ENCODE data around the gene ETFDH.
A peak's percentile ranks its signal among the peaks of the same experiment; 100 is the strongest.

Gene ETFDH

DNA sequence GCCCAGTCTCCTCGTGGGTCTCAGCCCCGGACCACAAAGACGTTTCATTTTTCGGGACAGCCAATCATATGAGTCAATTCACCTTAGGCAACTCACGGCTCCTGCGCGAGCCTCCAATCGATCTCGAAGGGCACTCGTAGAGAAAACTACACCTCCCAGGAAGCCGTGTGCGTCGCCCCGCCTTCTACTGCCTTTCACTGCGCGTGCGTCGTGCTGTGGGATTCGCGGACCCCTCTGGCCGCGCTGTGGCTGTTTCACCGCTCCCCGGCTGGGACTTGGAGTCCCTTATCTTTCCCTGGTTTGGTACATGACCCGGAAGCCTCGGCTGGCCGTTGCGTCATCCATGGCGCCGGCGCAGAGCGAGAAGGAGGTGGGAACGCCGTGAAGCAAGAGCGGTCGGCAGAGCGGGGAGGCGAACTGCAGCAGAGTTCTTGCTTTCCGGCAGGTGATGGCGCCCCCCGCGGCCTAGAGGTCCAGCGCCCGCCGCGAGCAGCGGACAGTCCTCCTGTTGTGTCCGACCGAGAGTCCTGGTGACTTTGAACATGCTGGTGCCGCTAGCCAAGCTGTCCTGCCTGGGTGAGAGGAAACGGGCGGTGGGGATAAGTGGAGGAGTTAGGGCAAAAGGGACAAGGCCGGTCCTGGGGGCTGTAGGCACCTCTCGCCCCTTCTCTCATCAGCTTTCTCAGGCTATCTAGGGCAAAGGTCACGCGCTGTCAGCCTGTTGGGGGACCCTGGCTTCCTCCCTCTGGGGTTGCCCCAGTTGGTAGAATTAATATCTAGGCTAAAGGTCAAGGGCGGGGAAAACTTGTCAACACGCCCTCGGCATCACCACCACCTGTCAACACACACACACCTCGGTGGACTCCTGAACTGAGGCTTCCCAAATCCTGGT is at the start of gene ETFDH:
Gene ETFDH (plus strand): TSS at position 382 of the 892 bp plus-strand sequence. CDS start 161 bp downstream, at position 543.
- no peaks in the 10 kb centered on the region for H3K9me3 ChIP-seq (ENCODE audit: control insufficient read depth, insufficient read depth, low read length)
- H3K27me3 ChIP-seq (ENCODE audit: control insufficient read depth, insufficient read depth, low read length), result no peaks in the 10 kb centered on the region
- H3K36me3 ChIP-seq (ENCODE audit: control insufficient read depth, insufficient read depth, low read length), result no peaks in the 10 kb centered on the region
- WGBS (ENCODE audit: insufficient coverage, insufficient read length), result no CpG with 5 or more reads among the region's 60 CpGs
- peak within 1 kb of the TSS; percentile 69 for H3K4me3 ChIP-seq (ENCODE audit: low read length)
- H3K27ac ChIP-seq (ENCODE audit: low read length), result no peak within 1 kb of the TSS
- no peaks in the 10 kb centered on the region for H3K4me1 ChIP-seq (ENCODE audit: control insufficient read depth, insufficient read depth, low read length)
- peak; percentile 95 for DNase-seq (ENCODE audit: low read depth, low spot score)

GRCh38 chr4:158624889-158625478 is 47.1 kb upstream of the ETFDH start:
- DNase-seq (ENCODE audit: low read depth, low spot score), result peak; percentile 35

GRCh38 chr4:158625544-158625943 is 46.6 kb upstream of the ETFDH start:
- no peak for DNase-seq (ENCODE audit: low read depth, low spot score)
- no peaks in the 10 kb centered on the region for H3K27me3 ChIP-seq (ENCODE audit: control insufficient read depth, insufficient read depth, low read length)
- H3K27ac ChIP-seq (ENCODE audit: low read length), result no peak overlapping the region
- H3K4me1 ChIP-seq (ENCODE audit: control insufficient read depth, insufficient read depth, low read length), result no peaks in the 10 kb centered on the region
- H3K4me3 ChIP-seq (ENCODE audit: low read length), result no peak overlapping the region
- WGBS (ENCODE audit: insufficient coverage, insufficient read length), result no CpG with 5 or more reads among the region's 2 CpGs
- H3K9me3 ChIP-seq (ENCODE audit: control insufficient read depth, insufficient read depth, low read length), result no peaks in the 10 kb centered on the region
- no peaks in the 10 kb centered on the region for H3K36me3 ChIP-seq (ENCODE audit: control insufficient read depth, insufficient read depth, low read length)

More at GRCh38 chr4:158624889-158625478, 47.1 kb upstream of the ETFDH start:
- Histone ChIP-seq H3K27me3 (ENCODE audit: control insufficient read depth, insufficient read depth, low read length) (no peaks in the 10 kb centered on the region), H3K9me3 (ENCODE audit: control insufficient read depth, insufficient read depth, low read length) (no peaks in the 10 kb centered on the region), H3K36me3 (ENCODE audit: control insufficient read depth, insufficient read depth, low read length) (no peaks in the 10 kb centered on the region), H3K4me3 (ENCODE audit: low read length) (no peak overlapping the region), H3K4me1 (ENCODE audit: control insufficient read depth, insufficient read depth, low read length) (no peaks in the 10 kb centered on the region), H3K27ac (ENCODE audit: low read length) (no peak overlapping the region)
- no CpG with 5 or more reads among the region's 3 CpGs for WGBS (ENCODE audit: insufficient coverage, insufficient read length)

DNA sequence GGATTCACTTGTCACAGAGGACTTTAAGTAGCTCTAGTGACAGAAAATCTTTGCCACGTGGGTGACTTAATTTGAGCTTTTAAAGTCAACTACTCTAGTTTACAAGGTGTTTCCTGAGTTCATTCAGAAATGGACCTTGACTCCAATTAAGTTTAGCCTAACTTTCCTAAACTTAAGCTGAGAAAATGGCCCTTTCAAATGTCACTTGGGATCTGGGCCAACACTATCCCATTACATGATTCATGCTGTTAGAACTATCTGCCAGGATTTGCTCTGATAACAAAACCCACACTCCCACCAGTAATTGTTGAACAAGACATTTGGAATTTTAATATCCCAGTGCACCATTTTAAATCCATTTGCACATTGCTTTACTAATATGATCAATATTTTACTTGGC is 41.2 kb upstream of the ETFDH start:
- H3K9me3 ChIP-seq (ENCODE audit: control insufficient read depth, insufficient read depth, low read length), result no peaks in the 10 kb centered on the region
- no peak for DNase-seq (ENCODE audit: low read depth, low spot score)
- H3K4me1 ChIP-seq (ENCODE audit: control insufficient read depth, insufficient read depth, low read length), result no peaks in the 10 kb centered on the region
- H3K36me3 ChIP-seq (ENCODE audit: control insufficient read depth, insufficient read depth, low read length), result no peaks in the 10 kb centered on the region
- no peak overlapping the region for H3K4me3 ChIP-seq (ENCODE audit: low read length)
- no CpG with 5 or more reads among the region's 1 CpG for WGBS (ENCODE audit: insufficient coverage, insufficient read length)
- no peaks in the 10 kb centered on the region for H3K27me3 ChIP-seq (ENCODE audit: control insufficient read depth, insufficient read depth, low read length)
- H3K27ac ChIP-seq (ENCODE audit: low read length), result no peak overlapping the region

DNA sequence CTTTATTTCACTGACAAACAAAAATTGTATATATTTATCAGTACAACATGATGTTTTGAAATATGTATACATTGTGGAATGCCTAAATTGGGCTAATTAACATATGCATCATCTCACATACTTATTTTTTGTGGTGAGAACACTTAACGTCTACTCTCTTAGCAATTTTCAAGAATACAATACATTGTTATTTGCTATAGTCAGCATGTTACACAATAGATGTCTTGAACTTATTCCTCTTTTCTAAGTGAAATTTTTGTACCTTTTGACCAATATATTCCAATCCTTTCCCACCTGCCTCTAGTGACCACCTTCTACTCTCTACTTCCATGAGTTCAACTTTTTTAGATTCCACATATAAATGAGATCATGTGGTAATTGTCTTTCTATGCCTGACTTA is 35.5 kb upstream of the ETFDH start:
- H3K4me3 ChIP-seq (ENCODE audit: low read length), result no peak overlapping the region
- H3K27ac ChIP-seq (ENCODE audit: low read length), result no peak overlapping the region
- H3K4me1 ChIP-seq (ENCODE audit: control insufficient read depth, insufficient read depth, low read length), result no peaks in the 10 kb centered on the region
- H3K9me3 ChIP-seq (ENCODE audit: control insufficient read depth, insufficient read depth, low read length), result no peaks in the 10 kb centered on the region
- DNase-seq (ENCODE audit: low read depth, low spot score), result no peak
- whole genome bisulfite sequencing (ENCODE audit: insufficient coverage, insufficient read length), result no CpG with 5 or more reads among the region's 1 CpG
- no peaks in the 10 kb centered on the region for H3K36me3 ChIP-seq (ENCODE audit: control insufficient read depth, insufficient read depth, low read length)
- H3K27me3 ChIP-seq (ENCODE audit: control insufficient read depth, insufficient read depth, low read length), result no peaks in the 10 kb centered on the region

- WGBS (ENCODE audit: insufficient coverage, insufficient read length), result no CpG with 5 or more reads among the region's 5 CpGs
- Histone ChIP-seq H3K9me3 (ENCODE audit: control insufficient read depth, insufficient read depth, low read length) (no peaks in the 10 kb centered on the region), H3K27ac (ENCODE audit: low read length) (no peak overlapping the region), H3K27me3 (ENCODE audit: control insufficient read depth, insufficient read depth, low read length) (no peaks in the 10 kb centered on the region), H3K4me1 (ENCODE audit: control insufficient read depth, insufficient read depth, low read length) (no peaks in the 10 kb centered on the region), H3K36me3 (ENCODE audit: control insufficient read depth, insufficient read depth, low read length) (no peaks in the 10 kb centered on the region), H3K4me3 (ENCODE audit: low read length) (no peak overlapping the region)
- DNase-seq (ENCODE audit: low read depth, low spot score), result no peak
These were observed 27.7 kb upstream of the ETFDH start for GRCh38 chr4:158644356-158644755.

GRCh38 chr4:158644760-158645159 is 27.3 kb upstream of the ETFDH start:
- no CpG with 5 or more reads among the region's 3 CpGs for WGBS (ENCODE audit: insufficient coverage, insufficient read length)
- Histone ChIP-seq H3K27ac (ENCODE audit: low read length) (no peak overlapping the region), H3K27me3 (ENCODE audit: control insufficient read depth, insufficient read depth, low read length) (no peaks in the 10 kb centered on the region), H3K4me3 (ENCODE audit: low read length) (no peak overlapping the region), H3K9me3 (ENCODE audit: control insufficient read depth, insufficient read depth, low read length) (no peaks in the 10 kb centered on the region), H3K4me1 (ENCODE audit: control insufficient read depth, insufficient read depth, low read length) (no peaks in the 10 kb centered on the region), H3K36me3 (ENCODE audit: control insufficient read depth, insufficient read depth, low read length) (no peaks in the 10 kb centered on the region)
- DNase-seq (ENCODE audit: low read depth, low spot score), result no peak

GRCh38 chr4:158649111-158649680 is 22.9 kb upstream of the ETFDH start:
- H3K36me3 ChIP-seq (ENCODE audit: control insufficient read depth, insufficient read depth, low read length), result no peaks in the 10 kb centered on the region
- no peak overlapping the region for H3K4me3 ChIP-seq (ENCODE audit: low read length)
- H3K9me3 ChIP-seq (ENCODE audit: control insufficient read depth, insufficient read depth, low read length), result no peaks in the 10 kb centered on the region
- H3K27me3 ChIP-seq (ENCODE audit: control insufficient read depth, insufficient read depth, low read length), result no peaks in the 10 kb centered on the region
- DNase-seq (ENCODE audit: low read depth, low spot score), result no peak
- no CpG with 5 or more reads among the region's 4 CpGs for WGBS (ENCODE audit: insufficient coverage, insufficient read length)
- no peaks in the 10 kb centered on the region for H3K4me1 ChIP-seq (ENCODE audit: control insufficient read depth, insufficient read depth, low read length)
- H3K27ac ChIP-seq (ENCODE audit: low read length), result no peak overlapping the region

DNA sequence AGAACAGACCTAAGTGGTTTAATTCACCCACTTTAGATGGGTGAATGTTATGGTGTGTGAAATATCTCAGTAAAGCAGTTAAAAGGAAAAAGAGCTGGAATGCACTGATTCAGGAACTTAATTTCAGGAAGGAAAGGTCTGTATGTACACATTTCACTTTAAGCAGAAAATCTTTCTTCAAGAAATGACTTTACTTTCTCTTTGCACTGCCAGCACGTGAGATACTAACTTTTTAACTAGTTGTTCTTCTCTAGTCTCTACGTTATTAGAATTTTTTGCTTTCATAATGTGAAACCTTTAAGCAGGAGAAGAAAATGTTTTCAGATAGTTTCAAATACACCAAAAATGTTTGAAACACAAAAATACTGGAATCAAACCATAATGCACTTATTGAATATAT is 19.2 kb upstream of the ETFDH start:
- H3K27ac ChIP-seq (ENCODE audit: low read length), result no peak overlapping the region
- no peaks in the 10 kb centered on the region for H3K9me3 ChIP-seq (ENCODE audit: control insufficient read depth, insufficient read depth, low read length)
- no peaks in the 10 kb centered on the region for H3K27me3 ChIP-seq (ENCODE audit: control insufficient read depth, insufficient read depth, low read length)
- H3K4me1 ChIP-seq (ENCODE audit: control insufficient read depth, insufficient read depth, low read length), result no peaks in the 10 kb centered on the region
- no peaks in the 10 kb centered on the region for H3K36me3 ChIP-seq (ENCODE audit: control insufficient read depth, insufficient read depth, low read length)
- DNase-seq (ENCODE audit: low read depth, low spot score), result no peak
- H3K4me3 ChIP-seq (ENCODE audit: low read length), result no peak overlapping the region
- WGBS (ENCODE audit: insufficient coverage, insufficient read length), result no CpG with 5 or more reads among the region's 2 CpGs

DNA sequence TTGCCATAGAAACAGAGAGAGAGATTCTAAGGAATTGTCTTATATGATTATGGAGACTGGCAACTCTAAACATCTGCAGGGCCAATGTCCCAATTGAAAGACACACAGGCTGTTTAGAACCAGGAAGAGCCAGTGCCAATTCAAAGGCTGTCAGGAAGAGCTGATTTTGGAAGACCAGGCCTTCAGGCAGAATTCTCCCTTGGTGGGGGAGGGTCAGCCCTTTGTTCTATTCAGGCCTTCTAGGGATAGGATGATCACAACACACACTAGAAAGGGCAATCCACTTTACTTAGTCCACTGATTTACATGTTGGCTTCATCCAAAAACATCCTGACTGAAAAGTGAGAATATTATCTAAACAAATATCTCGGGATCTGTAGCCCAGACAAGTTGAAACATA is 15.7 kb upstream of the ETFDH start:
- Histone ChIP-seq H3K4me1 (ENCODE audit: control insufficient read depth, insufficient read depth, low read length) (no peaks in the 10 kb centered on the region), H3K27ac (ENCODE audit: low read length) (no peak overlapping the region), H3K27me3 (ENCODE audit: control insufficient read depth, insufficient read depth, low read length) (no peaks in the 10 kb centered on the region), H3K9me3 (ENCODE audit: control insufficient read depth, insufficient read depth, low read length) (no peaks in the 10 kb centered on the region), H3K36me3 (ENCODE audit: control insufficient read depth, insufficient read depth, low read length) (no peaks in the 10 kb centered on the region), H3K4me3 (ENCODE audit: low read length) (no peak overlapping the region)
- no CpG with 5 or more reads among the region's 1 CpG for WGBS (ENCODE audit: insufficient coverage, insufficient read length)
- no peak for DNase-seq (ENCODE audit: low read depth, low spot score)

Data from iPS DF 6.9 (cell line).